SH-SY5Y (cell line): Measurements from ENCODE around the gene CFAP299.

ENCODE experiments used
- GATA2 ChIP-seq: IDR thresholded peaks from 2 replicates; pipeline ENCODE4 v1.6.1; 2011; ENCODE audit warnings: mild to moderate bottlenecking, low read depth, low read length
- GATA3 ChIP-seq: IDR thresholded peaks from 2 replicates; pipeline ENCODE4 v1.6.1; 2011; ENCODE audit warnings: low read depth, mild to moderate bottlenecking, low read length, moderate library complexity

- TF ChIP-seq GATA2 (no peak), GATA3 (no peak)
Measured at GRCh38 chr4:80419946-80420345, 84.4 kb downstream of the CFAP299 start.
